Activated naive CD4-positive, alpha-beta T cell treated with anti-CD3 and anti-CD28 coated beads for 36 hours (primary cell): ENCODE measurements around the gene FBXW2. TPM values are rescaled to one million over a fixed set of nuclear protein-coding genes. Genes with fewer than 3 reads are reported as not detected.

Experiments
- CTCF ChIA-PET: fragments of 350-600 bp; sonication (Branson Sonifier 250); formaldehyde crosslinking; loops from one replicate; lab custom pipeline; 2021; ENCODE audit warnings: antibody characterized with exemption; lab: Charles Lee
- DNase-seq: peaks from one replicate; pipeline ENCODE4 v3.0.0-alpha.2; 2020
- H3K27ac Mint-ChIP-seq: one replicate; pipeline ENCODE4 v1.8.0; 2021; ENCODE audit warnings: mild to moderate bottlenecking, mixed read lengths
- H3K27me3 Mint-ChIP-seq: one replicate; pipeline ENCODE4 v1.8.0; 2021; ENCODE audit warnings: low read depth, mixed read lengths
- H3K36me3 Mint-ChIP-seq: one replicate; pipeline ENCODE4 v1.8.0; 2021; ENCODE audit warnings: low read depth, mixed read lengths
- H3K4me1 Mint-ChIP-seq: one replicate; pipeline ENCODE4 v1.8.0; 2021; ENCODE audit warnings: low read depth, mixed read lengths
- H3K4me3 Mint-ChIP-seq: one replicate; pipeline ENCODE4 v1.8.0; 2021; ENCODE audit warnings: mild to moderate bottlenecking, moderate library complexity, mixed read lengths
- H3K9me3 Mint-ChIP-seq: one replicate; pipeline ENCODE4 v1.8.0; 2021; ENCODE audit warnings: mixed read lengths
- intact Hi-C: fragments of 100-400 bp; cut with micrococcal nuclease; formaldehyde crosslinking; loops from one replicate; pipeline ENCODE4 v1.15.1; 2023
- total RNA-seq, 2 experiments: library from RNA; stranded (reverse); gene quantifications; one replicate each; pipeline ENCODE4 v1.2.3, GENCODE V29; 2021

The FBXW2 gene
- total RNA-seq, 2 experiments from 2014 or later, result 60.8 to 64.4 TPM

DNA sequence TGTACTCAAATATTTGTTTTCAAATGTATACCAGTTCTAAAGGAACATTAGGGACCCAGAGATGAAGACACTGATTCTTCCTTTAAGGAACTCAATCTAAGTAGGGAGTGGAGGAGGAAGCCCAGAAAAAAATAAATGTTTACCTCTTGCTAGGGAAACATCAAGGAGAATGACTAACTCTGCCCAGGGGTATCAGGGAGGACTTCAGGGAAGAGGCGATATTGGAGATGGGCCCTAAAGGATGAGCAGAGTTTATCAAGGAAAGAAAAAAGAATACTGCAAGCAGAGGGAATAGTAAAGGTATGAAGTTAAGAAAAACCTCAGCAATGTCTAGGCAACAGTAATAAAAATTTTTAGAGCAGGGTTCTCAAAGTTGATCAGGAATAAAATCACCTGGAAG lies 16.4 kb downstream of the FBXW2 start:
- H3K36me3 Mint-ChIP-seq, result peaks cover 28% of the 10 kb centered on the region
- CTCF ChIA-PET, result interaction anchor here (0.7 kb wide), 1 partner anchor 8 kb away, joined by 3 read pairs; no protein-coding TSS in a partner anchor
- H3K27me3 Mint-ChIP-seq, result no peaks in the 10 kb centered on the region
- H3K4me3 Mint-ChIP-seq, result no peak overlapping the region
- H3K27ac Mint-ChIP-seq, result no peak overlapping the region
- intact Hi-C loops, result no loop called here
- no peak for DNase-seq
- no peaks in the 10 kb centered on the region for H3K9me3 Mint-ChIP-seq
- peaks cover 12% of the 10 kb centered on the region for H3K4me1 Mint-ChIP-seq

DNA sequence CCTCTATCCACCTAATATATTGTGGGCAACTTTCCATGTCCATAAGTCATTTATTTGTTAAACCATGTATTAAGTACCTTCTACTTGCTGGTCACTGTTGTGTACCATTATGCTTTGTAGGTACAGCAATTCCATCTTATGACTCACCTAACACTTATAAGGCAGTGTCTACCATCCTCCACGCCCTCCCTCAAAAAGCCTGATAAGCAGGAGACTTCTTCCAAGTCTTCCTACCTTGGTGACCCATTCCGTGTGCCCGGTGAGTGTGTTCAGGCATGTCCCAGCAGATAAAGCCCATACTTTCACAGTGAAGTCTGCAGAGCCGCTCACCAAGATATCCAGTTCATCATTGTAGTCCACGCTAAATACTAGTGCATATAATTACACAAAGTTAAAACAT lies 17.4 kb downstream of the FBXW2 start:
- intact Hi-C loops, result no loop called here
- Mint-ChIP-seq H3K4me1 (peaks cover 10% of the 10 kb centered on the region), H3K27ac (peak overlapping the region; percentile 8), H3K4me3 (no peak overlapping the region), H3K9me3 (no peaks in the 10 kb centered on the region), H3K36me3 (peaks cover 31% of the 10 kb centered on the region), H3K27me3 (no peaks in the 10 kb centered on the region)
- CTCF ChIA-PET, result interaction anchor here (0.8 kb wide), 1 partner anchor 20 kb away, joined by 3 read pairs; no protein-coding TSS in a partner anchor
- DNase-seq, result no peak

DNA sequence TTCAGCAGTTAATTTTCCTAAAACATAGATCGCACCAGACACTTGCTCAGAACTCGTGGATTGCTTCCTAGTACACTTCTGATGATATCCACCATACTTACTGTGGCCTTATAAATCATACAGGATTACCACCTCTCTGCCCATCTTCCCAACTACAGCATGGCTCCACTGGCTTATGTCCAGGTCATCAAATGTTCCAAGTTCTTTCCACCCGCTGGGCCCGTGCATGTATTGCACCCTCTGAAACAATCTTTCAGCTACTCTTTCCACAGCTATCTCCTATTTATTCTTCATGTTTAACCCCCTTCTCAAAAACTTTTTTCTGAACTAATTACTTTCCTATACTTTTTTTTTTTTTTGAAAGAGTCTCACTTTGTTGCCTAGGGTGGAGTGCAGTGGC lies 18.5 kb downstream of the FBXW2 start:
- H3K9me3 Mint-ChIP-seq, result no peaks in the 10 kb centered on the region
- H3K4me3 Mint-ChIP-seq, result no peak overlapping the region
- DNase-seq, result no peak
- H3K36me3 Mint-ChIP-seq, result peaks cover 39% of the 10 kb centered on the region
- peaks cover 9% of the 10 kb centered on the region for H3K4me1 Mint-ChIP-seq
- no peaks in the 10 kb centered on the region for H3K27me3 Mint-ChIP-seq
- no peak overlapping the region for H3K27ac Mint-ChIP-seq
- intact Hi-C loops, result no loop called here
- CTCF ChIA-PET, result no interaction called here

DNA sequence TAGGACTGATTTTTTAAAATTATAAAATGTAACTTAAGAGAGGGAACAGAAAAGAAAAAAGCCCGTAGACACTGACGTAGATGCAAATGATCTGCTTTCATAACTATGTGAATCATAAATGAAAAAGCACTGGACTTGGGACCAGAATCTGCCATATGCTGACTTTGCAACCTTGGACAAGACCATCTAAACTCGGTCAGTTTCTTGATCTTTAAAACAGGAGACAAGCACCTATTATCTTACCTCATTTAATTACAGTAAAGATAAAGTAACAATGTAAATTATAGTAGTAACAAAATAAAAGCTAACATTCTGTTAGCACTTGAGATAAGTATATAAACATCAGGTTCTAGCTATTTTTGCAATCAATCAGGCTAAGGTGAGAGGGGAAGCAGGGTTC lies 20.0 kb downstream of the FBXW2 start:
- intact Hi-C loops, result no loop called here
- Mint-ChIP-seq H3K27ac (no peak overlapping the region), H3K27me3 (no peaks in the 10 kb centered on the region), H3K36me3 (peaks cover 36% of the 10 kb centered on the region), H3K4me1 (peaks cover 3% of the 10 kb centered on the region), H3K4me3 (no peak overlapping the region), H3K9me3 (no peaks in the 10 kb centered on the region)
- no peak for DNase-seq
- CTCF ChIA-PET, result interaction anchor here (0.6 to 2.5 kb wide), 4 partner anchors 9 to 28 kb away, joined by 3 to 7 read pairs (median 3); no protein-coding TSS in a partner anchor

DNA sequence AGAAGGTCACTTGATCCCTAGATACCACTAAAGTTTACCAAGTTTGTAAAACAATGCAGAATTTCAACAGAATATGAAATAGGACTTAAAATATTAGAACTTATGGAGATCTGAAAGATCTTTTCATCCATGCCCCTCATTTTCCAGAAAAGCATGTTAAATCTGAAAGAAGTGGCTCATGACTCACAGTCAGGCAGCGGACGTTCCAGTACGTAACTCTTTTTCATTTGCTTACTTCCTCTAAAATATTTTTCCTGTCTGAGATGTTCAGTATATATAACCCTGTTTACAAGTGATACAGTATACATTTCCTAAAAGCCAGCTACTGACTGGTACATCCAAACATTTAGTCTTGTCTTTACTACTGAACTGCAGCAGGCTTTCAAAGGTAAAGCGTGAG lies 22.3 kb downstream of the FBXW2 start:
- H3K36me3 Mint-ChIP-seq, result peaks cover 36% of the 10 kb centered on the region
- no peaks in the 10 kb centered on the region for H3K27me3 Mint-ChIP-seq
- DNase-seq, result no peak
- peaks cover 3% of the 10 kb centered on the region for H3K4me1 Mint-ChIP-seq
- H3K9me3 Mint-ChIP-seq, result no peaks in the 10 kb centered on the region
- CTCF ChIA-PET, result no interaction called here
- no peak overlapping the region for H3K4me3 Mint-ChIP-seq
- no peak overlapping the region for H3K27ac Mint-ChIP-seq
- intact Hi-C loops, result no loop called here

DNA sequence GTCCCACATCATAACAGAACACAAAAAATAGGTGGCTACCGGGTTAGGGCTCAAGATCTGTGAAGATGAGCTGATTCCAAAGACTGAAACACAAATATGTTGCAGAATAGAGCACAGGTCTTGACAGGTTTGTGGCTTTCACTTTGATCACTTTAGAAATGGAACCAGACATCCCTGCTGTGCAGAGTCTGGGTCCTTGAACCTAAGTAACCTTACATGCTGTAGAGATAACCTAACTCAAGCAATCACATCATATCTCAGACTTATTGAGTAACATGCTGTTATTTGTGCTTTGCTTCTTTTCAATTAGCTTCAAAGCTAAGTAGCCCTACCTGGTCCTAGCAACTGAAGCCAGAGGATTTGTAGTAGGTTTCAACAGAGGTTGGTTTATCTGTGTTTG lies 24.3 kb downstream of the FBXW2 start:
- Mint-ChIP-seq H3K36me3 (peaks cover 29% of the 10 kb centered on the region), H3K9me3 (no peaks in the 10 kb centered on the region), H3K27me3 (no peaks in the 10 kb centered on the region), H3K27ac (no peak overlapping the region), H3K4me3 (no peak overlapping the region), H3K4me1 (peaks cover 3% of the 10 kb centered on the region)
- CTCF ChIA-PET, result interaction anchor here (0.8 to 0.9 kb wide), 2 partner anchors 8 to 53 kb away, joined by 3 read pairs; no protein-coding TSS in a partner anchor
- DNase-seq, result no peak
- intact Hi-C loops, result no loop called here

DNA sequence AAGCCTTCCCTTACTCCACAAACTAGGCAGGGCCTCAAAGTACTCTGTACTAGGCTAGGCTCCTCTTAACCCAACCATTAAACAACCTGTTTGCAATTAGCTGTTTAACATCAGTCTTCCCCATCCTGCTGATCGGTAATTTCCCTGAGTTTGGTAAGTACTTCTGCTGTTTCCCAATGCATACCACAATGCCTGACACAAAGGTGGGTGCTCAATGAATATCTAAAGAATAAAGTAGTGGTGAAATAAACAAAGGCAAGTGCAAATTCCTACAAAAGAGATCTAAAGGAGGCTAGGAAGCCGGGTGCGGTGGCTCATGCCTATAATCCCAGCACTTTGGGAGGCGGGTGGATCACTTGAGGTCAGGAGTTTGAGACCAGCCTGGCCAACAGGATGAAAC lies 25.0 kb downstream of the FBXW2 start:
- intact Hi-C loops, result no loop called here
- H3K9me3 Mint-ChIP-seq, result no peaks in the 10 kb centered on the region
- no peaks in the 10 kb centered on the region for H3K27me3 Mint-ChIP-seq
- H3K4me3 Mint-ChIP-seq, result no peak overlapping the region
- no peak overlapping the region for H3K27ac Mint-ChIP-seq
- DNase-seq, result no peak
- H3K36me3 Mint-ChIP-seq, result peaks cover 29% of the 10 kb centered on the region
- peaks cover 3% of the 10 kb centered on the region for H3K4me1 Mint-ChIP-seq
- CTCF ChIA-PET, result interaction anchor here (0.8 to 1.3 kb wide), 2 partner anchors 54 to 292 kb away, joined by 3 to 4 read pairs; no protein-coding TSS in a partner anchor

DNA sequence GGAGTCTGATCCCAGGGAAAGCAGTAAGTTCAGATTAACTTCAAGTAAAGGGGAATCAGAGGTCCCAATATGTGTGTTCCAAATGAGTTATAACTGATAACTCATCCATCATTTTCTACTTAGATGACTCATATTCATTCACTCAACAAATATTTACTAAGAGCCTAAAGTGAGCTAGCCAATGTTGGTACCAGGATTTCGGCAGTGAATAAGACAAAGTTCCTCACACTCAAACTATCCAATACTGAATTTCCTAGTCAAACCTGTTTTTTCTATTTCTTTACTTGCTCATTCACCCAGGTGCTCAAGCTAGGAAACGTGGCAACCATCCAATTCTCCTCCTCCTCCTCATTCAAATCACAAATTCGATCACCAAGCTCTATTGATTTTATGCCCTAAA lies 25.8 kb downstream of the FBXW2 start:
- Mint-ChIP-seq H3K27ac (peak overlapping the region; percentile 1), H3K4me3 (no peak overlapping the region), H3K27me3 (no peaks in the 10 kb centered on the region), H3K36me3 (peaks cover 30% of the 10 kb centered on the region), H3K9me3 (no peaks in the 10 kb centered on the region), H3K4me1 (peaks cover 3% of the 10 kb centered on the region)
- CTCF ChIA-PET, result interaction anchor here (1.3 to 2.1 kb wide), 3 partner anchors 12 to 293 kb away, joined by 3 to 11 read pairs (median 4); no protein-coding TSS in a partner anchor
- no peak for DNase-seq
- intact Hi-C loops, result no loop called here

DNA sequence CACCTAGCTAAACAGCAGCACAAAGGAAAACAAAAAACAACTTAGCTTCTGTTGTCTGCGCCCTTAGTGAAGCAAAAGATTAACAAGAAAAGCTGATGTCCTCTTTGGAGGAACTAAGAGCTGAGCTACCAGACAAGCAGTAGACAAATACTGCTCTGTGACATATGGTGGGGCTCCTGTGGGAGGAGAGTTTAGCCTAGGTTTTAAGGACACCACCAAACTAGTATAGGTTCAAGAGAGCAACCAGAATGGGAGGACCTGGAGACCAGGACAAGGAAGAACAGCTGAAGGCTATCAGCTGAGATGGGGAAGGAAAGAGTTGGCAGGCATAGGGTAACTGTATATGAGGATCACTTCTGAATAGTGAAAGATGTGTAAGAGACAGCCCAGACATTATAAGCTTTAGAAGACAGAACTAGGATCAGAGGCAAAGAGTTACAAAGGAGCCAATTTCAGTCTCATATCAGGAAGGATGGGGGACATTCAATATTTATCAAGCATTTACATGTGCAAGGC lies 27.2 kb downstream of the FBXW2 start:
- H3K27me3 Mint-ChIP-seq, result no peaks in the 10 kb centered on the region
- CTCF ChIA-PET, result interaction anchor here (1.3 to 2.1 kb wide), 3 partner anchors 11 to 294 kb away, joined by 3 to 11 read pairs (median 6); partner anchors contain the start of gene FBXW2
- H3K9me3 Mint-ChIP-seq, result no peaks in the 10 kb centered on the region
- no peak overlapping the region for H3K27ac Mint-ChIP-seq
- peaks cover 3% of the 10 kb centered on the region for H3K4me1 Mint-ChIP-seq
- intact Hi-C loops, result no loop called here
- H3K36me3 Mint-ChIP-seq, result peaks cover 34% of the 10 kb centered on the region
- DNase-seq, result no peak
- no peak overlapping the region for H3K4me3 Mint-ChIP-seq

DNA sequence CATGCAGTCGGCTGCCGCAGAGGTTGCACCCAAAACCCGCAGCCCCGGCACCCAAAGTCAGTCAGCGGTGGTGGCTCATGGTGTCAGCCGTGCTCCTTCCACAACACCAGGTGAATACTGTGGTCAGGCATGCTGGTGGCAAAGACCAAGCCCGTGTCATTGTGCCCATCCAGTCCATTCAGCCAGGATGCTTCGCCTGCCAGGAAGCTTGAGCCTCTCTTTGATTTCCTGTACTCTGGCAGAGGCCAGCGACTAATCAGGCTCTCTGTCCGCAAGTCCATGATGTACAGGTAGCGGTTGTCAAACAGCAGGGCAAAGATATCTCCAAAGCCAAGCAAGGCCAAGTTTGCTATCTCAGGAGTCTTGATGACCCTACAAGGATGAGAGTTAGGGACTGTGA lies 28.7 kb downstream of the FBXW2 start:
- H3K4me1 Mint-ChIP-seq, result peaks cover 5% of the 10 kb centered on the region
- DNase-seq, result no peak
- no peak overlapping the region for H3K27ac Mint-ChIP-seq
- no peaks in the 10 kb centered on the region for H3K9me3 Mint-ChIP-seq
- intact Hi-C loops, result no loop called here
- H3K27me3 Mint-ChIP-seq, result no peaks in the 10 kb centered on the region
- H3K4me3 Mint-ChIP-seq, result no peak overlapping the region
- CTCF ChIA-PET, result interaction anchor here (1.3 to 1.6 kb wide), 2 partner anchors 9 to 296 kb away, joined by 3 to 6 read pairs; no protein-coding TSS in a partner anchor
- H3K36me3 Mint-ChIP-seq, result peaks cover 25% of the 10 kb centered on the region

DNA sequence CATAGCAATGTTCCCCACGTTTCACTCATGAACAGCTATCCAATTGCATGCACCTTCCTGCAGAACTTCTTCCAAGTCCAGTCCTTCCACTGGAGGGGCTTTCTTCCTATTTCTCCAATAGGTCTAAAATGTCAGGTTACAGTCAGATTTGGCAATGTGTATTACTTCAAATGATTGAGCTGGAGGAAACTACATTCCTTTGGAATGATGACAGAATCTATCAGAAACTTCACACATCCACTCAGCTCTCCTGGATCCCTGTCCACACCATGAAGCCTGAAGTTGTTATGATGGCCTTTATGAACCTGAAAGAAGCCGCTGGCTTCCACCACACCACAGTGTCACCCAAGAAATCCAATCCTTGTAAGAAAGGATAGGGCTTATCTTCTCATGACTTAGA lies 32.2 kb downstream of the FBXW2 start:
- DNase-seq, result no peak
- Mint-ChIP-seq H3K36me3 (peaks cover 20% of the 10 kb centered on the region), H3K4me3 (no peak overlapping the region), H3K4me1 (peaks cover 33% of the 10 kb centered on the region), H3K27ac (peak overlapping the region; percentile 12), H3K9me3 (no peaks in the 10 kb centered on the region), H3K27me3 (no peaks in the 10 kb centered on the region)
- CTCF ChIA-PET, result interaction anchor here (1.2 to 2.2 kb wide), 3 partner anchors 16 to 299 kb away, joined by 3 to 8 read pairs (median 5); no protein-coding TSS in a partner anchor
- intact Hi-C loops, result no loop called here

DNA sequence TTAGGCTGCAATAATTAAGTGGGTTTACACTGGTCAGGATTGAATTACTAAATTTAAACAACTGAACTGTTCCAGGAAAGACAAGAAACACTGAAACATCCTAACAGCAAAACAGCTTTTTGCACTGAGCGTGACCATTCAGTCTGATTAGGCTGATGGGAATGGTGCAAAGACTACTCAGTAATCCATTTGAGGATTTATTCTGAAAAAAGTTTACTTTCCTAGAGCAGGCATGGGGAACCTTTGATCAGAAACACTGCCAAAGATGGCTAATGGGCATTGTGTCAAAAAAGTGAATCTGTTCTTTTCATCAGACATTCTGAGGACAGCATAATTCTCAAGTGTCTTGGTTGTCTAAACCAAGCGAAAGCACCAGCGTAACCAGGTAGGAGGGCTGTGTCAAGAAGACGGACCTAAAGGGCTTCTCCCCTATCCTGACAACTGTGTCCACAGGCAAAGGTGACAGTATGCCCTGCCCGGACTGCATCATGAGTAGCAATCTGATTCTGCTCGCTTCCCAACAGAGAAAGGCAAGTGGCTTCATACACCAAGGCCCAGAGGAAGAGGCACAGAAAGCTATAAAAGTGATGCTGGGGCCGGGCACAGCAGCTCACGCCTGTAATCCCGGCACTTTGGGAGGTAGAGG lies 33.3 kb downstream of the FBXW2 start:
- CTCF ChIA-PET, result interaction anchor here (1.2 to 2.2 kb wide), 3 partner anchors 17 to 300 kb away, joined by 4 to 8 read pairs (median 5); partner anchors contain the start of gene FBXW2
- Mint-ChIP-seq H3K27me3 (no peaks in the 10 kb centered on the region), H3K9me3 (no peaks in the 10 kb centered on the region), H3K4me3 (no peak overlapping the region), H3K27ac (peak overlapping the region; percentile 42), H3K4me1 (peaks cover 34% of the 10 kb centered on the region), H3K36me3 (peaks cover 16% of the 10 kb centered on the region)
- no peak for DNase-seq
- intact Hi-C loops, result loop anchor here (5.0 kb wide), 5 partner anchors 117 to 637 kb away; partner anchors contain the start of gene PHF19
